ENCODE data around the gene GGPS1.
"Not testable (repeated sequence)": the region's sequence is repeated elsewhere in the genome, so short reads cannot be mapped to it uniquely, and the experiment has no call there.

GGPS1 gene

DNA sequence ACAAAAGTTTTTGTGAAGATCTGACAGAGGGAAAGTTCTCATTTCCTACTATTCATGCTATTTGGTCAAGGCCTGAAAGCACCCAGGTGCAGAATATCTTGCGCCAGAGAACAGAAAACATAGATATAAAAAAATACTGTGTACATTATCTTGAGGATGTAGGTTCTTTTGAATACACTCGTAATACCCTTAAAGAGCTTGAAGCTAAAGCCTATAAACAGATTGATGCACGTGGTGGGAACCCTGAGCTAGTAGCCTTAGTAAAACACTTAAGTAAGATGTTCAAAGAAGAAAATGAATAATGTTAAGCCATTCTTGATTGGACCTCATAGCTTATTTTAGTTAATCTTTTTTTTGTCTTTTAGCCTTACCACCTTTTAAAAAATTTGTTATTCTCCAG, 14.1 kb downstream of the GGPS1 start:
- DNase-seq: no peak

GRCh38 chr1:235343726-235344125, 15.4 kb downstream of the GGPS1 start:
- DNase-seq: no peak

DNA sequence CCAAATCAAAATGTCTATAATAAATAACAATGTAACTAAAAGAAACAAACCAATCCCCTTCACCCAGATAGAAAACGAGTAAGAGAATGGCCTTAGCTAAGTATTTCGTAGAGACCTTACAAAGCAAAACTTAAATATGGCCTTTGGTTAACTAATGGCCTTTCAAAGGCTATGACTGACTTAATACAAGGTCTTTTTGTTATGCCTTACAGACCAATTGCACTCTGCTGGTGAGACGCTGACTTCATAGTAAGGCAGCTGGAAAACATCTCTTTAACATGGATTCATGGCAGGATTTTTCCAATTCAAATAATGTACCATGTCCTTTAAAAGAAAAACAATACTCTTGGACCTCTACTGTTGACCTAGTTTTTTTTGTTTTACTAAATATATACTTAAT, 23.1 kb downstream of the GGPS1 start:
- DNase-seq: no peak

- DNase-seq: no peak
Observed at GRCh38 chr1:235351898-235352297, 23.5 kb downstream of the GGPS1 start.

DNA sequence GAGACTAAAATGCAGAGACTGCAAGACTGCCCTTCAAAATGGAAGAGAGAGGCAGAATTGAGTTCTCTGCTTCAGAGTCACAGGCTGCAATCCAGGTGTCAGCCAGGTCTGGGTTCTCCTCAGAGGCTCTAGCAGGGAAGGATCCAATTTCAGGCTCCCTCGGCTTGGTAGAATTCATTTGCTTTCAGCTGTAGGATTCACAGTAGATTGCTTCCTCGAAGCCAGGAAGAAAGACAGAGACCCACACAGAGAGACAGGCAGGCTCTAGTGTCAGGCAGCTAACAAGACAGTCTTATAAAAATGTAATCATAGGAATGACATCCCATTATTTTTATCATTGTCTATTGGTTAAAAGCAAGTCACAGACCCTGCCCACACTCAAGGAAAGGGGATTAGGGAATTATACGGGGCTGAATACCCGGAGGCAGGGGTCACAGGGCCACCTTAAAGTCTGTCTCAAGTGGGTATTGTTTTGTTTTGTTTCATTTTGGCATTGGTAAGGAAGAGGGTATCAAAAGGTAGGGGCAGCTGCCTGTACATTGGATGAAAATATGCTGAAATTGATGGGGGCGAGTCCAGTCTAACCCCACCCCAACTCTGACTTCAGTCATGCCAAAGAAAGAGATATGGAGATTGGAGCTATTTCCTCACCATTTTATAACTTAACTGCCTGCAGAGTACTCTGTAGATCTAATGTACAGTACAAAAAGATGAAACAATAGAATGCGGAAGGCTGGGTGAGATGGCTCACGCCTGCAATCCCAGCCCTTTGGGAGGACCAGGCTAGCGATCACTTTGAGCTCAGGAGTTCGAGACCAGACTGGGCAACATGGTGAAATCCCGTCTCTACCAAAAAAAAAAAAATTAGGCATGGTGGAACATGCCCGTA, 29.4 kb downstream of the GGPS1 start:
- DNase-seq: no peak

DNA sequence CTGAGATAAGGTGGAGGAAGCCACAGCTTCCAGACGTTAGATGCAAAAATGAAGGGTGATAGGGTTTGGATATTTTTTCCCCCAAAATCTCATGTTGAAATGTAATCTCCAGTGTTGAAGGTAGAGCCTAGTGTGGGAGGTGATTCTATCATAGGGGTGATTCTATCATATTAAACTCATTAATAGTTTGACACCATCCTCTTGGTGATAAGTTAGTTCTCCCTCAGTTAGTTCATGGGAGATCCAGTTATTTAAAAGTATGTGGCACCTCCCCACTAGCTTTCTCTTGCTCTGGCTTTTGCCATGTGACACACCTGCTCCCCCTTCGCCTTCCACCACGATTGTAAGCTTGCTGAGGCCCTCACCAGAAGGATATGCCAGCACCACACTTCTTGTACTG, 30.5 kb downstream of the GGPS1 start:
- DNase-seq: no peak

DNA sequence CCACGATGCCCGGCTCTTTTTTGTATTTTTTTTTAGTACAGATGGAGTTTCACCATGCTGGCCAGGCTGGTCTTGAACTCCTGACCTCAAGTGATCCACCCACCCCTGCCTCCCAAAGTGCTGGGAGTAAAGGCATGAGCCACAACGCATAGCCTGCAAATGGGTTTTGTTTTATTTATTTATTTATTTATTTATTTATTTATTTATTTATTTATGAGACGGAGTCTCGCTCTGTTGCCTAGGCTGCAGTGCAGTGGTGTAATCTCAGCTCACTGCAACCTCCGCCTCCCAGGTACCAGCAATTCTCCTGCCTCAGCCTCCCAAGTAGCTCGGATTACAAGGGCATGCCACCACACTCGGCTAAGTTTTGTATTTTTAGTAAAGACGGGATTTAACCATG, 35.8 kb downstream of the GGPS1 start:
- not testable (repeated sequence) for DNase-seq

DNA sequence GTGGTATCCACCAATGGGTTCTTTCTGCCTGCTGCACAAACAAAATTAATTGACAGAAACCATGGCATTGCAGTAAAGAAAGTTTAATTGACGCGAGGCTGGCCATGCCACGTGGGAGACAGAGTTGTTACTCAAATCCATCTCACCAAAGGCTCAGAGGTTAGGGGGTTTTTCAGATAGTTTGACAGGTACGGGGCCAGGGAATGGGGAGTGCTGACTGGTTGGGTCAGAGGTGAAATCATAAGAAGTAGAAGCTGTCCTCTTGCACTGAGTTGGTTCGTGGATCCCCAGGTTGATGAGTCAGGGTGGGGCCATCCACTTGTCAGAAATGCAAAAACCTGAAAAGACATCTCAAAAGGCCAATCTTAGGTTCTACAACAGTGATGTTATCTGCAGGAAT, 37.9 kb downstream of the GGPS1 start:
- DNase-seq: no peak

- peak; percentile 98 for DNase-seq
Observed at GRCh38 chr1:235367000-235367908, 38.9 kb downstream of the GGPS1 start, which contains the start of gene TBCE. Gene TBCE (plus strand): TSS chr1:235367427. CDS start chr1:235380050, 12,623 bp downstream.

- DNase-seq: no peak
Observed at GRCh38 chr1:235368428-235368827, 40.1 kb downstream of the GGPS1 start.

- no peak for DNase-seq
Observed at GRCh38 chr1:235369802-235370201, 41.4 kb downstream of the GGPS1 start.

DNA sequence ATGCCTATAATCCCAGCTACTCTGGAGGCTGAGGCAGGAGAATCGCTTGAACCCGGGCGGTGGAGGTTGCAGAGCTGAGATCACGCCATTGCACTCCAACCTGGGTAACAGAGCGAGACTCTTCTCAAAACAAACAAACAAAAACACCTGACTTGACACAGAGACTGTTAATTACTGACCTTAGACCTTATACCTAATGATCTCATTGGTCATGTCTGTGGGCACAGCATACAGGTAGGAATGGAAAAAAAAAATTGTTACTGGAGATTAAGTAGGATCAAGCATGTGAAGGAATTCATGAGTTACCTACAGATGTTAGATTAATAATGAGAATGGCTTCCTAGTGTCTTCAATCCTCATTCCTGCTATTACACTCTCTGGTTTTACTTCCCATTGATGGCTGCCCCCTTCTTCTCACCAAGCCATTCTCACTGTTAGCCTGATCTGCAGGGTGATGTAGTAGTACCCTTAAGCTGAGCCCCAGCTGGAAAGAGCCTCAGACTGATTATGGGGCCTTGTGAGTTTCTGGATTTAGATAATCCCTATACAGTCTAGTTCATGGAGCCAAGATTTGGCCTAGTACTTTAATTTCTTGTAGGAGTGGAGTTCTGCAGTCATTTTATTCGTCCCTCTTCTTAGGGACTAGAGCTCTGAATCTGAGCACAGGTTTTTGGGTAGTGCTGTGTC, 47.7 kb downstream of the GGPS1 start:
- DNase-seq: no peak

- DNase-seq: not testable (repeated sequence)
Observed at GRCh38 chr1:235378134-235378735, 49.9 kb downstream of the GGPS1 start.

- not testable (repeated sequence) for DNase-seq
Observed at GRCh38 chr1:235381955-235382739, 53.8 kb downstream of the GGPS1 start.

DNA sequence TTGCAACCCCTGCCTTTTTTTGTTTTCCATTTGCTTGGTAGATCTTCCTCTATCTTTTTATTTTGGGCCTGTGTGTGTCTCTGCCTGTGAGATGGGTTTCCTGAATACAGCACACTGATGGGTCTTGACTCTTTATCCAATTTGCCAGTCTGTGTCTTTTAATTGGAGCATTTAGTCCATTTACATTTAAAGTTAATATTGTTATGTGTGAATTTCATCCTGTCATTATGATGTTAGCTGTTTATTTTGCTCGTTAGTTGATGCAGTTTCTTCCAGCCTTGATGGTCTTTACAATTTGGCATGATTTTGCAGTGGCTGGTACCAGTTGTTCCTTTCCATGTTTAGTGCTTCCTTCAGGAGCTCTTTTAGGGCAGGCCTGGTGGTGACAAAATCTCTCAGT, 57.3 kb downstream of the GGPS1 start:
- not testable (repeated sequence) for DNase-seq

DNA sequence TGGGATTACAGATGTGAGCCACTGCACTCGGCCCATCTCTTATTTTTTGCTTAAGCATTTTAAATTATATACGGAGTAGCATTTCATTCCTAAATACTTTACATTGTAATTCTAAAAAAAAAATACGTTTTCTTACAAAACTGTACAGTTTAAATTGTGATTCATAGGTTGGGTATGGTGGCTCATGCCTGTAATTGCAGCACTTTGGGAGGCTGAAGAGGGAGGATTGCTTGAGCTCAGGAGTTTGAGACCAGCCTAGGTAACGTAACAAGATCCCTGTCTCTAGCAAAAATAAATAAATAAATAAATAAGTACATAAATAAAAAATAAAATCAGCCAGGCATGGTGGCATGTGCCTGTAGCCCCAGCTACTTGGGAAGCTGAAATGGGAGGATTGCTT, 63.5 kb downstream of the GGPS1 start:
- DNase-seq: peak; percentile 46
